ENCODE data around the gene TMSB10. TPM values are rescaled to one million over a fixed set of nuclear protein-coding genes. Genes with fewer than 3 reads are reported as not detected.
A peak's percentile ranks its signal among the peaks of the same experiment; 100 is the strongest.
"Not testable (repeated sequence)": the region's sequence is repeated elsewhere in the genome, so short reads cannot be mapped to it uniquely, and the experiment has no call there.

The TMSB10 gene
- total RNA-seq, 2 experiments from 2014 or later, result 869 to 1,901 TPM

DNA sequence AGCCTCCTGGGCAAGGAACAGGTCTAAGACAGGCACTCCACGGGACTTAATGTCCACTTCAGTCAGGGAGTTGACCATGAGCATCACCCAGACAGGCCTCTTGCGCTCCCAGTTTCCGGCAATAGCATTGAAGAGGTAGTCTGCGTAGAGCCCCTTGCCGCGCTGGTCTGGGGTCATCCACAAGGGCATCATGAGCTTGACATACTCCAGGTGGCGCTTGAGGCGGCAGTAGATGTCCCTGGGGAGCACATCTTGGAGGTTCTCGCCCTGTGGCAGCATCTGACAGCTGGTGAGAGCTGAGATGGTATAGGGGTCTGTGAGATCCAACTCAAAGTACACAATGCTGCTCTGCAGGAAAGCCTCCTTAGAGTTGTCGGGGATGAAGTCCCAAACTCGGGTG is 35.1 kb upstream of the TMSB10 start:
- TF ChIP-seq, protein P1, sequence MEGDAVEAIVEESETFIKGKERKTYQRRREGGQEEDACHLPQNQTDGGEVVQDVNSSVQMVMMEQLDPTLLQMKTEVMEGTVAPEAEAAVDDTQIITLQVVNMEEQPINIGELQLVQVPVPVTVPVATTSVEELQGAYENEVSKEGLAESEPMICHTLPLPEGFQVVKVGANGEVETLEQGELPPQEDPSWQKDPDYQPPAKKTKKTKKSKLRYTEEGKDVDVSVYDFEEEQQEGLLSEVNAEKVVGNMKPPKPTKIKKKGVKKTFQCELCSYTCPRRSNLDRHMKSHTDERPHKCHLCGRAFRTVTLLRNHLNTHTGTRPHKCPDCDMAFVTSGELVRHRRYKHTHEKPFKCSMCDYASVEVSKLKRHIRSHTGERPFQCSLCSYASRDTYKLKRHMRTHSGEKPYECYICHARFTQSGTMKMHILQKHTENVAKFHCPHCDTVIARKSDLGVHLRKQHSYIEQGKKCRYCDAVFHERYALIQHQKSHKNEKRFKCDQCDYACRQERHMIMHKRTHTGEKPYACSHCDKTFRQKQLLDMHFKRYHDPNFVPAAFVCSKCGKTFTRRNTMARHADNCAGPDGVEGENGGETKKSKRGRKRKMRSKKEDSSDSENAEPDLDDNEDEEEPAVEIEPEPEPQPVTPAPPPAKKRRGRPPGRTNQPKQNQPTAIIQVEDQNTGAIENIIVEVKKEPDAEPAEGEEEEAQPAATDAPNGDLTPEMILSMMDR (conservative IDR thresholded peaks at IDR 0.05; ENCODE audit: low read length), result peak; percentile 42; the same call in 1 of the 2 replicates
- TF ChIP-seq EZH2phosphoT487 (IDR thresholded peaks at IDR 0.05; ENCODE audit: borderline replicate concordance, low read depth, low read length), result no peak
- peak; percentile 41 for DNase-seq (ENCODE audit: low spot score)
- no peak overlapping the region for H3K4me3 ChIP-seq (ENCODE audit: low read depth, low read length, poor library complexity, severe bottlenecking)

DNA sequence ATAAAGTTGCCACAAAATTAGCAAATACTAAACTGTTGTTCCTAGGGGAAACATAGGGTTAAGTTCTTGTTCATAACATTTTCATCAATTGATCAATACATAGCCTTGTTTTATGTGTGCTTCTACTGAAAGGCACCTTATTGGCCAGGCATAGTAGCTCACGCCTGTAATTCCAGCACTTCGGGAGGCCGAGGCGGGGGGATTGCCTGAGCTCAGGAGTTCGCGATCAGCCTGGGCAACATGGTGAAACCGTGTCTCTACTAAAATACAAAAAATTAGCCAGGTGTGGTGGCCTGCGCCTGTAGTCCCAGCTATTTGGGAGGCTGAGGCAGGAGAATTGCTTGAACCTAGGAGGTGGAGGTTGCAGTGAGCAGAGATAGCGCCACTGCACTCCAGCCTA is 32.8 kb upstream of the TMSB10 start:
- H3K4me1 ChIP-seq (ENCODE audit: insufficient read depth, low read length, poor library complexity, severe bottlenecking); H3K79me2 ChIP-seq (ENCODE audit: insufficient read depth, low read depth, low read length); H3K4me3 ChIP-seq (ENCODE audit: low read depth, low read length, poor library complexity, severe bottlenecking); DNase-seq (ENCODE audit: low spot score); CTCF ChIA-PET (ENCODE audit: unreplicated experiment); H2AFZ ChIP-seq (ENCODE audit: low read length); H3K9me3 ChIP-seq (ENCODE audit: low read length); H3K27ac ChIP-seq (ENCODE audit: low read depth, low read length, poor library complexity, severe bottlenecking); H3K9me2 ChIP-seq (ENCODE audit: insufficient read depth, low read length); H3K4me2 ChIP-seq (ENCODE audit: low read length); H4K20me1 ChIP-seq (ENCODE audit: insufficient read depth, low read length); H3K36me3 ChIP-seq (ENCODE audit: insufficient read depth, low read length); POLR2A ChIA-PET; BruUV-seq (replicated peaks); intact Hi-C loops (cut with micrococcal nuclease; ENCODE audit: unreplicated experiment): not testable (repeated sequence)

More for the DNA sequence above, 35.1 kb upstream of the TMSB10 start:
- no peaks in the 10 kb centered on the region for H3K4me1 ChIP-seq (ENCODE audit: insufficient read depth, low read length, poor library complexity, severe bottlenecking)
- no peaks in the 10 kb centered on the region for H4K20me1 ChIP-seq (ENCODE audit: insufficient read depth, low read length)
- H3K36me3 ChIP-seq (ENCODE audit: insufficient read depth, low read length), result no peaks in the 10 kb centered on the region
- no peaks in the 10 kb centered on the region for H3K9me2 ChIP-seq (ENCODE audit: insufficient read depth, low read length)
- no peak overlapping the region for H2AFZ ChIP-seq (ENCODE audit: low read length)
- ChIA-PET CTCF (ENCODE audit: unreplicated experiment) (no interaction called here), POLR2A (no interaction called here)
- no peak overlapping the region for H3K27ac ChIP-seq (ENCODE audit: low read depth, low read length, poor library complexity, severe bottlenecking)
- intact Hi-C loops (cut with micrococcal nuclease; ENCODE audit: unreplicated experiment), result no loop called here
- H3K79me2 ChIP-seq (ENCODE audit: insufficient read depth, low read depth, low read length), result no peaks in the 10 kb centered on the region
- no peaks in the 10 kb centered on the region for H3K9me3 ChIP-seq (ENCODE audit: low read length)
- no peak overlapping the region for H3K4me2 ChIP-seq (ENCODE audit: low read length)
- BruUV-seq (replicated peaks), result no TSS peak

DNA sequence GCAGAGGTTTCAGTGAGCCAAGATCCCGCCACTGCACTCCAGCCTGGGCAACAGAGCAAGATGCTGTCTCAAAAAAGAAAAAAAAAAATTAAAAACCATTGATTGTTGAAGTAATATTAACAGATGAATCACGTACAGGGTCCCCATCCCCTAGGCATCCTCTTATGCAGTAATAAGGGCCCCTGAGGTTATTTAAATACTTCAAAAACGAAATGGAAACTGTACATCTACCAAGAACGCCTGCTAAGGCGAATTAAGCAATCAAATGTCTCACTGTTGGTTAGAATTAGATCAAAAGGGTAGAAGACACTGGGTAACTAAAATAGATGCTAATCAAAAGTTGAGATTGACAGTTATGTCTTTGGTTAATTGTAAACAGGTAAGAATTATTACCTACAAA is 32.1 kb upstream of the TMSB10 start:
- intact Hi-C loops (cut with micrococcal nuclease; ENCODE audit: unreplicated experiment), result no loop called here
- Histone ChIP-seq H3K4me2 (ENCODE audit: low read length) (no peak overlapping the region), H3K79me2 (ENCODE audit: insufficient read depth, low read depth, low read length) (no peaks in the 10 kb centered on the region), H4K20me1 (ENCODE audit: insufficient read depth, low read length) (no peaks in the 10 kb centered on the region), H3K9me3 (ENCODE audit: low read length) (no peaks in the 10 kb centered on the region), H3K9me2 (ENCODE audit: insufficient read depth, low read length) (no peaks in the 10 kb centered on the region), H3K36me3 (ENCODE audit: insufficient read depth, low read length) (no peaks in the 10 kb centered on the region), H3K27ac (ENCODE audit: low read depth, low read length, poor library complexity, severe bottlenecking) (no peak overlapping the region), H3K4me1 (ENCODE audit: insufficient read depth, low read length, poor library complexity, severe bottlenecking) (no peaks in the 10 kb centered on the region), H2AFZ (ENCODE audit: low read length) (no peak overlapping the region), H3K4me3 (ENCODE audit: low read depth, low read length, poor library complexity, severe bottlenecking) (no peak overlapping the region)
- ChIA-PET CTCF (ENCODE audit: unreplicated experiment) (no interaction called here), POLR2A (no interaction called here)
- no peak for DNase-seq (ENCODE audit: low spot score)
- no peak for TF ChIP-seq EZH2phosphoT487 (IDR thresholded peaks at IDR 0.05; ENCODE audit: borderline replicate concordance, low read depth, low read length)
- TF ChIP-seq, protein P1 (conservative IDR thresholded peaks at IDR 0.05; ENCODE audit: low read length), result no peak
- BruUV-seq (replicated peaks), result no TSS peak
